ENCODE data around the gene VIPR2.

The VIPR2 gene

DNA sequence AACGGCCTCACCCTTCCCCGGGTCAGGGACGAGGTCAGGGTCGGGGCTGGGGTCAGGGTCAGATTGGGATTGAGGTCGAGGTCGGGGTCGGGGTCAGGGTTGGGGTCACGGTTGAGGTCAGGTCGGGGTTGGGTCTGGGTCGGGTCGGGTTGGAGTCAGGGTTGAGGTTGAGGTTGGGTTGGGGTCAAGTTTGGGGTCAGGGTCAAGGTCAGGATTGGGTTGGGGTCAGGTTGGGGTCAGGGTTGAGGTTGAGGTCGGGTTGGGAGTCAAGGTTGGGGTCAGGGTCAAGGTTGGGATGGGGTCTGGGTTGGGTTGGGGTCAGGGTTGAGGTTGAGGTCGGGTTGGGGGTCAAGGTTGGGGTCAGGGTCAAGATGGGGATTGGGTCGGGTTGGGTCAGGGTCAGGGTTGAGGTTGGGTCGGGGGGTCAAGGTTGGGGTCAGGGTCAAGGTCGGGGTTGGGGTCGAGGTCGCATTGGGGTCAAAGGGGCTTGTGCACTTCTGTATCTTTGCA is 131.4 kb downstream of the VIPR2 start:
- TF ChIP-seq, protein P1, sequence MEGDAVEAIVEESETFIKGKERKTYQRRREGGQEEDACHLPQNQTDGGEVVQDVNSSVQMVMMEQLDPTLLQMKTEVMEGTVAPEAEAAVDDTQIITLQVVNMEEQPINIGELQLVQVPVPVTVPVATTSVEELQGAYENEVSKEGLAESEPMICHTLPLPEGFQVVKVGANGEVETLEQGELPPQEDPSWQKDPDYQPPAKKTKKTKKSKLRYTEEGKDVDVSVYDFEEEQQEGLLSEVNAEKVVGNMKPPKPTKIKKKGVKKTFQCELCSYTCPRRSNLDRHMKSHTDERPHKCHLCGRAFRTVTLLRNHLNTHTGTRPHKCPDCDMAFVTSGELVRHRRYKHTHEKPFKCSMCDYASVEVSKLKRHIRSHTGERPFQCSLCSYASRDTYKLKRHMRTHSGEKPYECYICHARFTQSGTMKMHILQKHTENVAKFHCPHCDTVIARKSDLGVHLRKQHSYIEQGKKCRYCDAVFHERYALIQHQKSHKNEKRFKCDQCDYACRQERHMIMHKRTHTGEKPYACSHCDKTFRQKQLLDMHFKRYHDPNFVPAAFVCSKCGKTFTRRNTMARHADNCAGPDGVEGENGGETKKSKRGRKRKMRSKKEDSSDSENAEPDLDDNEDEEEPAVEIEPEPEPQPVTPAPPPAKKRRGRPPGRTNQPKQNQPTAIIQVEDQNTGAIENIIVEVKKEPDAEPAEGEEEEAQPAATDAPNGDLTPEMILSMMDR (conservative IDR thresholded peaks at IDR 0.05): no peak
- no peak for TF ChIP-seq ZFX (IDR thresholded peaks at IDR 0.05)
- peak overlapping the region; percentile 89 for H3K27ac ChIP-seq

DNA sequence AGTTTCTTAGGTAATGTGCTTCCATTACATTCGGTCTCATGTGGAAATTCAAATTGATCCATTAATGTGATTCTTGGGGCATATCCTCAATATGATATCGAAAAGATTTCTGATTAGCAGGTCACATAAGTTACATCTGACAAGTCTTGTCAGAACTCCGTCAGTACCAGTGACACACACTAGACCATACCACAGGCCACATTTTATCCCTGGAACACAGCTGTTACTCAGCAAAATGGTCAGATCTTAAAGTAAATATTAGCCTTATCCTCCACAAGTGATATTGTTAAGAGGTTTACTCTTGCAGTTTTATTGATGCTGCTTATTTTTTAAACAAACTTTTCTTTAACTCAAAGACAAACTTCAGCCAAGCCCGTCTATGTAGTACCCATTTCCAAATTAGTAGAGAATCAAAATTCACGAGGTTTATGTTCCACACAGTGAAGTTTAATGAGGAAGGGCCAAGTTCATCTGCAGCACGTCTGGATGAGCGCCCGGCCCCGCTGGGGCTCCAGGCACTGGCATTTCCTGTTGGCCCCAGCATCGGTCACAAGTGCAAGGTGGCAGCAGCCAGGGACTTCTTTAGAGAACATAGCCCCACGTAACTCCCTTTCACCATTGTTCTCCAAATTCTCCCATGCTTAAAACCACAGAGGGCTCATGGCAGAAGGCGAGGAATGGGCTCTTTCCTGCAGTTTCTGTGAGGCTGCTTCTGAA is 132.2 kb downstream of the VIPR2 start:
- TF ChIP-seq ZFX (IDR thresholded peaks at IDR 0.05): no peak
- TF ChIP-seq, protein P1 (conservative IDR thresholded peaks at IDR 0.05): no peak
- peak overlapping the region; percentile 89 for H3K27ac ChIP-seq

DNA sequence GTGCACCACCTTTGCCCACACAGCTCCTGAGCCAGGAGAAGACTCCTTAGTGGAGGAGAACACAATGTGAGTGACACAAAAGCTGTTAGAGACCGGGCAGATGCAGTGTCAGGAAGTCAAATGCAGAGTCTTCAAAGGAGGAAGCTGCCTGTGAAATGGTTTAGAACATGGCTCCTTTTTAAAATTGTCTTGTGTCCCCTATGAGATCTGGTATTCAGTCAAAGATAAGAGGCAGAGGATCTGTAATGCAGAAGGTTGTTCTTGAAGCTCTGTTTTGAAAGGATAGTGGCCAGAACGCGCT is 133.0 kb downstream of the VIPR2 start:
- TF ChIP-seq ZFX (IDR thresholded peaks at IDR 0.05): 0 out of 2 replicates have a peak, but pooled peaks have one; percentile 1
- TF ChIP-seq, protein P1 (conservative IDR thresholded peaks at IDR 0.05): no peak
- H3K27ac ChIP-seq: peak overlapping the region; percentile 59

DNA sequence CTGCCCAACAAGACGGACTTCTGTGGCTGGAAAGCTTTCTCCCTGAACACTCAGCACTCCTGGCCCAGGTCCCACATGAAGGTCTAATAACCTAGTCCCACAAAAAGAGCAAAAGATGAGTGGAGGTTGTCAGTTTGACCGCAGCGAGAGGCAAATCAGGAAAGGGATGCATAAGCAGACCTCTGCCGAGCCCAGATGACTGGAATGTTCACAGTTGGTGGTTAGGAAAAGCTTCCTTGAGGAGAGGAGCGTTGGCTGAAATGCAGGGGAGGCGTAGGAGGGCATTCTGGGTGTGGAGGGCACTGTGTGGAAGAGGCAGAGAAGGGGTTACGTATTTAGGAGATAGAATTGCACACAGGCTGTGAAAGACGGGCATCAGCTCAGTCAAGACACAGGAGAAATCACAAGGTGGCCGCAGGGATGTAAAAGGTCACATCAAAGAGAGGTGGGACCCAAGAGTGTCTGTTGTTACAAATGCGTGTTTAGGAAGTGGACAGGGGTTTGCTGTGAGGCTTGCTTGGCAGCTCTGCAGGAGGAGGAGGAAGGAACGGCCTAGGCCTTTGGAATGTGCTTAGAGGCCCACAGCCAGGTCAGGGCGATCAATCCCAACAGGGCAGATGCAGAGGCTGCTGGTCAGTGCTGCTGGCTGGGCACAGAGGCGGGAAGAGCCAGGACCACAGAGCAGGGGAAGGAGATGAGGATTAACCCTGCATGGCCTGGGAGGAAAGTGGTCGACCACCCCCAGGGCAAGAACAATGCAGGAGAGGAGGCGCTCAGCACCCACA is 133.5 kb downstream of the VIPR2 start:
- 0 out of 2 replicates have a peak, but pooled peaks have one; percentile 27 for TF ChIP-seq ZFX (IDR thresholded peaks at IDR 0.05)
- TF ChIP-seq, protein P1 (conservative IDR thresholded peaks at IDR 0.05): no peak
- peak overlapping the region; percentile 59 for H3K27ac ChIP-seq

DNA sequence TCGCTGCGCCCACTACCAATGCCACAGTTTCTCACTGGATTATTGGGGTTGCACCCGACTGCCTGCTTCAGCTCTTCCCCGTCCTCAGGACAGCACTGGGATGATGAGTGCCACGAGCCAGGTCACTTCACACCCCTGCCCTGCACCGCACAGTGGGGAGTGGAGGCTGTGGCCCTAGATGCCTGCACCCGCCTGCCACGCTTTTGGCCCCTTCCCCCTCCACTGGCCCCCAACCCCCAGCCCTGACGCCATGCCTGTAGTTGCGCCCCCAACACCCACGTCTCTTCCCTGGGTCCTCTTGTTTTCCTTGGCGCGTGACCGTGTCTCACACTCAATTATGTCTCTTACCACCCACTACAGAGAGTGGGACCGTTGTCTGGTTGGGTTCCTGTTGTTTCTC is 134.3 kb downstream of the VIPR2 start:
- TF ChIP-seq, protein P1 (conservative IDR thresholded peaks at IDR 0.05): no peak
- TF ChIP-seq ZFX (IDR thresholded peaks at IDR 0.05): no peak

DNA sequence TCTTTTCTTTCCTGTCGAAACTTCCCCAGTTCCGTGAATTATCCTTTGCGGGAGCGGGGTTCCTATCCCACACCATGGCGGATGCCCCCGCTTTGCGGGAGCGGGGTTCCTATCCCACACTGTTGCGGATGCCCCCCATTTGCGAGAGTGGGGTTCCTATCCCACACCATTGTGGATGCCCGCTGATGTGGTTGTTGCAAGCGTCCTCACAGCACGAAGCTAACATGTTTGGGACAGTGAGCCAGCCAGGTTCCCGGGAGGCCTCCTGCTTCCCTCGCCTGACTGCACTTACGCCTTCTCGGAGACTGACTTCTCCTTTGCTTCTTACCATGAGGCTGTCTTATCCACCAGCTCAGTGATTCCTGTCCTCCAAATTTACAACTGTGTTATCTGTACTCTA is 134.7 kb downstream of the VIPR2 start:
- TF ChIP-seq, protein P1 (conservative IDR thresholded peaks at IDR 0.05): no peak
- no peak for TF ChIP-seq ZFX (IDR thresholded peaks at IDR 0.05)
- no peak overlapping the region for H3K27ac ChIP-seq

More for the DNA sequence above, 134.3 kb downstream of the VIPR2 start:
- H3K27ac ChIP-seq: no peak overlapping the region; the same call in 1 of the 2 replicates

DNA sequence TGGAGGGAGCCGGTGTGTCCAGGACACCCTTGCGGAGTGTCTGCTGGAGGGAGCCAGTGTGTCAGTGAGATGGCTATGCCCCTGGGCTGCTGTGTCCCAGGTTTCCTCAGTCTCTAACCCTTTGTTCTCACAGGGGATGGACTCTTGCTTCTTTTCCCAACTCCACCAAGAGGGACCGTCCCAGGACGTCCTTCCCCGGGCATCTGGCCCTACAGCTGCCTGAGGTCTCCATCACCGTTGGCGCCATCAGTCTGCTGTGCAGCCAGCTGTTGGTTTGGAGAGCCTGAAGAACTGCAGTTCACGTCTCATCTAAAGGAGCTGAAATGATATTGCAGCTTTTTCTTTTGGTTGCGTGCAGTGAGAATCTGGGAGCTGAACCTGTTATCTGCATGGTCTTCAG is 136.2 kb downstream of the VIPR2 start:
- TF ChIP-seq, protein P1 (conservative IDR thresholded peaks at IDR 0.05): no peak
- TF ChIP-seq ZFX (IDR thresholded peaks at IDR 0.05): no peak
- no peak overlapping the region; the same call in 1 of the 2 replicates for H3K27ac ChIP-seq
